Nucleus accumbens (tissue), 56 donors: Measurements from ENCODE around the gene COL24A1.
"Not testable (repeated sequence)": the region's sequence is repeated elsewhere in the genome, so short reads cannot be mapped to it uniquely, and the experiment has no call there.

Experiments
- DNase-seq, 56 donors: peaks; one replicate each; lab custom pipeline; 2025; lab: John Stamatoyannopoulos, UW

The COL24A1 gene

DNA sequence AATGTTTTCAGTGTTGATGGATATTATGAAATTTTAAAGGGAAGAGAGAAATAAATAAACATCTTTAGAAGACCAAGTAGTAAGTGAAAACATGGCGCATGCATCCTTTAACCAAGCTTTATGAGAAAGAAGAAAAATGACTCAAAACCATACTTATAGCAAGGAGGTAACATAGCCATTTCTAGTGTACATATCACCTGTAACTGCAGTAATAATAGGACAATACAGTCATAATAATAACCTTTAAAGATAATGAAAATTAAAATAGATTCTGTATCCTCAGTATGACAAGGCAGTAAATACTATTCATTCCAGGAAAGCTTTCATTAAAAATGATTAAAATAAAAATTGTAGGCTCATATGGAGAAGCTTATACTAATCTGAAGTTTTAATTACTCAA lies 141.2 kb downstream of the COL24A1 start:
- DNase-seq, result no peak

DNA sequence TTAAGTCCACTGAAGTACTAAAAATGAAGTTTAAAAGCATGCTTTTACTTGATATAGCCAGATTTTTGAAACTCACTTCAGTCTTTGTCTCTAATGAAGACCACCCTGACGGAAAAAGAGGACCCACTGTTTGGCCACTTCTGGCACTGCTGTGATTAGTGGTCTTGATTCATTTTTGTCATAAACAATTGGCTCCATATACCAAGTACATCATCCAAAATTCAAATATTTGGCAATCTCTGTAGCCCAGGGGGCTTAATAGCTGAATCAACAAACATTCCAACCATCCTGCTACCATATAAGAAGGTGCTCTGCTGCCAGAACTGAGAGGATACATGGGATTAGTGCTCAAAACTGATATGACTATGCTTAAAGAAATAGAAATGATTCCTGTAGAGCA lies 156.0 kb downstream of the COL24A1 start:
- no peak for DNase-seq

DNA sequence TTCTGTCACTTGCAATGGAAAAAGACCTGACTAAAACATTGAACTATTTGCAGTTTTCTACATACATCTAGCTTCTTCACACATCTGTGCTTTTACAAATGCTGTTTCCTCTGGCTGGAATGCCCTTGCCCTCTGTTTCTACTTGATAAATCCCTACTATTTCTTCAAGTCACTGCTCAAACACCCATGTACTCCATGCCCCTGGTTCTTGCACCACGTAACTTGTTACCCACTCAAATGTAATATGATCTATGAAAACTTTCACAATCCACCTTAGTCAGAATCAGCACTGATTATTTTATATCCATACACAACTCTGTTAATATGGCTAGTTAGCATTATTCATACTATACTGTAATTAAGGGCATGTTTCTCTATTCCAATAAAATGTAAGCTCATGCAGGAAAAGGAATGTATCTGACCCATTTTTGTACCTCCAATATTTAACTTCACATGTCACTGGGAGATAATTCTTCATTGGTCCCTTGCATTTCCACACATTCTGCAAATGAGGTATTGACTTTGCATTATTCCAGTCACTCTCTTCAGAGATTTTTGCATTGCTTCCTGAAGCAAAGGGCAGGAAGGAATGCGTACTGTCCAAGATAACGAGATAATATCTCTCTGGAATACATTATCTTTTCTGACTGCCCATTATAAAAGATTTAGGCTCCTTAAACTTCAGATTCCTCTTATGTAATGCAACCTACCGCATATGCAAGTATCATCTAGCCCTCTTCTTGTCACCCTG lies 158.3 kb downstream of the COL24A1 start:
- no peak for DNase-seq

DNA sequence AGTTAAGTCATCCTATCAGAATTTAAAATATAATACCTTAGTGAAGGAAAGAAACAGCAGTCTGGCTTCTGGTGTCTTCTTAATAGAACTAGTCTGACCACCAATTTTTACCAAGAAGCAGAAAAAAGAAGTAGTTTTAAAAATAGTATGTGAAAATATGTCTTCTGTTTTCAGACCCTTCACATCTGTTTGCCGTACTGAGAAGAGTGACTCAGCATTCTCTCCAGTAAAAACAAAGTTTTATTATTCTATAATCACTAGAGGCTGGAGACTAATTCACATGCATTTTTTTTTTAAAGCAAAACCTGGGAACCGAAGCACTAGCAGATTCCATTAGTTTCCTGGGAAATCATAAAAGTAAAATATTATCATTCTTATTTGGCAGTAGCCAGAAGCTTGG lies 163.8 kb downstream of the COL24A1 start:
- no peak for DNase-seq

DNA sequence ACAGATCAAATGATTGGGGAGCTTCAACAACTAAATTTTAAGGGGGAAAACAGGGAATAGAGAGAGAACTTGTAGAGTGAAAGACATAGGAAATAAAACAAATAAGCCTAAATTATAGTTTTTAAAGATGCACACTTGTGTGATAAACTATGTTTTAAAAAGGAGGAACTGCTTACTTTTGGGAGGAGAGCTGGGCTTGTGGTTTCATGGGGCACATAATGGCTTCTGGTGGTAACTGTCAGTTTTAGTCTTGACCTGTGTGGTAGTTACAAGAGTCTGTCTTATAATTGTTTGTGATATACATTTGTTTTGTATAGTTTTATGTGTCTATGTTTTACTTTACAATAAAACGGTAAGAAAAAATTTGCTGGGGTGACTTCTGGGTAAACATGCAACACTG lies 165.3 kb downstream of the COL24A1 start:
- no peak for DNase-seq

DNA sequence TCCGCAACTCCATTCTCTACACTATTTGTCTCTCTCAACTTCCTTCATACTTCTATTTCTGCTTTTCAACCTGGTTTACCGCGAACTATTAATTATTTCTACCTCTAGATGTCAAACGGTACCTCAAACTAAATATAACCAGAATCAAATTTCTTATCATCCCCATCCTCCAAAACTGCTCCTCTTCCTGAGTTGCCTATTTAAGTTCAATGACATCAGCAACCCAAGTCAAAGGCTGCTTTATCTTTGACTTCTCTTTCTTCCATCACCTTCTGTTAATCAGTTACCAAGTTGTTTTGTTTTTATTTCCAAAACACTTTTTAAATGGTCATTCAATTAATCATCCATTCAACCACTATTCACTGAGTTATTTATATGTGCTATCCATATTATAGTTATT lies 171.9 kb downstream of the COL24A1 start:
- no peak for DNase-seq

DNA sequence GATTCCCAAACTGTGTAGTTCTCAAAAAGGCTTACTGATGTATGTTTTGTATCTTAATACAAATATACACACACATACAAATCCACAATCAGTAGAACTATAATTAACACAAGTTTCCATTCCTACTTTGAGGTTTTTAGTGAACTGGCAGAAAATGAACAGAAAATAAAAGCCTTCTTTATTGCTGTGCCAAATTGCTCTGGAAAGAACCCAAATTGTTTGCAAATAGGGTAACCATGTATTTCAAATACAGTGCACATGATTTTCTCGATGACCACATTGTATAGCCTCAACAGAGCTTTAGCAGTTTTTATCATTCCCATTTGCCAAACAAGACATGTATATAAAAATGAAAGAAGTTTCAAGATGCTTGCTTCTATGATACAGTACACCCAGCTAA lies 173.3 kb downstream of the COL24A1 start:
- no peak for DNase-seq

DNA sequence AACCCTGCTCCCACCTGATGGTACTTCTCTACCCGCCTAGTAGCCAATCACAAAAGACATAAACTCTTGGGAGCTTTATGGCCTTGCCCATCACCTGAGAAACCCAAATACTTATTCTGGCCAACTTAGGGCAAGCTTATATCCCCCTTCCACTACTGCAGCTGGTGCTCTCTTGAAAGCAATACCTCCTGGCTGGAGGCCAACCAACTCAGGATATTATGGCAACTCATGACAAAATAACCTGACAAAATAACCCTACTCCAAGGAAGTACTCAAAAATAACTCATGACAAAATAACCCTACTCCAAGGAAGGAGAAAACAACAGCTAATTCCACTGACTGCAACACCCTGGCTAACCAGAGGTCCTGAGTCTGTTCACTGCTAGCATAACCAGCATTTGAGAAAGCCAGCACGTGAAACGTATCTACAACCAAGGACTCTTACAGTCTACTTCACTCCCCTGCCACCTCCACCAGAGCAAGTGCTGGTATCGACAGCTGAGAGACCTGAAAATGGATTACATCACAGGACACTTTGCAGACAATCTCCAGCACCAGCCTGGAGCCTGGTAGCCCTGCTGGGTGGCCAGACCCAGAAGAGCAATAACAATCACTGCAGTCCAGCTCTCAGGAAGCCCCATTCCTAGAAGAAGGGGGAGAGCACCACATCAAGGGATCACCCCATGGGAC lies 179.9 kb downstream of the COL24A1 start:
- no peak for DNase-seq

DNA sequence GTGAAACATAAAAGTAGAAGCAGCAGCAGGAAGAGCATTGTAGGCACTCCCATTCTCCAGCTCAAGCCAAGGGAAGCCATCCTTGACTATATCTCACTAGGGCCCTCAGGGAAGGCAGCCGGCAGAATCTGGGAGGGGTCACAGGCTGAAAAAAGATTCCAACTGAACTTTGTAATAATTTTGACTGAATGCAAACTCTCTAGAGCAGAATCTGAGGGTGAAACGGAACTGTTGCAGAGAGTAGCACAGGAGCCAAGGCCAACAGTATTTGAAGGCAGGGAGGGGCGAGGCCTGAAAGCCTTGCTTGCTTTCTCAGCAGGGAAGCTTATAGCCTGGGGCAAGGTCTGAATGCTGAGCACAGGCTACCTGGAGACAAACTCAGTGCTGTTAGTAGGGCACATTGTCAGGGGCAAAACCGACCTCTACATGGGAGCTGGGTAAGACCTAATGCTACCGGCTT lies 180.6 kb downstream of the COL24A1 start:
- DNase-seq, result no peak

DNA sequence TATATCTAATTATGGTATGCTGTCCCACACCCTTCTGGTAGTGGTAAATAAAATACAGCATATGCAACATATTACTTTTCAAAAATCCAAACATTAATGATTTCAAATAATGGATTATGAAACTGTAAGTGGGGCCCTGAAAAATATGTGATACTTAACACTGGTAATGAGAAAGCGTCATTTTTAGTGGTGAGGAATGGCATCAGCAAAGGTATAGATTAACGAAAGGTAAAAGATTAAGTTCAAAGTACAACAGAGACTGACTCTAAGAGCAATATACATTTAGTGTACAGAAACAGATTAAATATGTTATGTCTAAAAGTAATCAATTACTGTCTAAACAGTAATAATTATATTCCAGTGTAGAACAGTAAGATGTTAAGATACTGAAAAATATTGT lies 194.1 kb downstream of the COL24A1 start:
- DNase-seq, result no peak

DNA sequence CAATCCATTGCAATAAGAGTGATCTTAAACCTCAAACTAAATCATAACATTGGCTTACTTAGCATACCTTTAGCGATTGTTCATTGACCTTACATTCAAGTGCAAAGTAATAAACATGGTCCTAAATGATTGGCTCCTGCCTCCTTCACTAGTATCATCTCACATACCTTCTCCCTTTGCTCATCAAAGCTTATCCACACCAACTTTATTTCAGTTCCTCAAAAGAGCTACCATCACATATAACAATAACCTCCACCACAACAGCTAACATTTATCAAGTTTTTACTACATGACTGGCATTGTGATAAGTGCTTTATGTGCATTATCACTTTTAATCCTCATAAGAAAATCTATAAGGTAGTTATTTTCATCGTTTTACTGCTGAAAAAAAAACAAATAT lies 198.8 kb downstream of the COL24A1 start:
- DNase-seq, result no peak

DNA sequence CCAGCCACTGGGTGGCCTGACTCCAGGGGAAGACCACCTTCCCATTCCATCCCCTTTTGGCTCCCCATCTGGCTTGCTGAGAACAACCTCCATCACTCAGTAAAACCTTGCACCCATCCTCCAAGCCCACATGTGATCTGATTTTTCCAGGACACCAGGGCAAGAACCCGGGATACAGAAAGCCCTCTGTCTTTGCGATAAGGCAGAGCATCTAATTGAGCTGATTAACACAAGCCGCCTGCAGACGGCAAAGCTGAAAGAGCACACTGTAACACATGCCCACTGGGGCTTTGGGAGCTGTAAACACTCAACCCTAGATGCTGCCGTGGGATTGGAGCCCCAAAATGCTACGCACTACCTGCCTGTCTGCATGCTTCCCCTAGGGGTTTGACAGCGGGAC lies 201.4 kb downstream of the COL24A1 start:
- not testable (repeated sequence) for DNase-seq

DNA sequence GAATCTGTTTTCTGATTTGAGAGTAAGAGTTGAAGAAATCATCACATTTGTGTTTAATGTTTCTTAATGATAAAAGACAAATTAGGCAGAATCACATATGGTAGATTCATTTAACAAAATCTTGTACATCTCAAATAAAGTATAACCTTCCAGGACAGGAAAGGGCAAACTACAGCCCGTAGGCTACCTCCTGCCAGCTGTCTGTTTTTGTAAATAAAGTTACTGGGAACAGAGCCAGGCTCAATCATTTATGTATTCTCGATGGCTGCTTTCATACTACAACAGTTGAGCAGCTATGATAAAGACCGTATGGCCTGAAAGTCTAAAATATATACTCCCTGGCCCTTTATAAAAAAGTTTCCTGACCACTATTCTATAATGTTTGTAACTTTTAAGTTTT lies 204.1 kb downstream of the COL24A1 start:
- no peak for DNase-seq

DNA sequence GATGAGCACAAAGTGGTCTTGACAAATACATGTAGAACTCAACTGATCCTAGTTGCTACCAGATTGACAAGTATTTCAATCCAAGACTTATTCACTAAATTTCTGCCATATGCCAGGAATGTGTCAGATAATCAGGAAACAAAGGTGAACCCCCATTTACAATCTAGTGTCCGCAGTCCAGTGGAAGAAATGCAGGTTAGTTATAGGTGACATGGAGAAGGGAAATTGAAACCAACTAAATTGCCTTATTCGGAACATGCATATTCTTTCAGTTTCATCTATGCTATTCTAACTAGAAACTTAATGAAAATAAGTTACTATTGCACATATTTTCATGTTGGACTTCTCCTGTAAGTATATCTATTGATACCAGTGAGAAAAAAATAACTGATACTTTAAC lies 209.4 kb downstream of the COL24A1 start:
- DNase-seq, result no peak

DNA sequence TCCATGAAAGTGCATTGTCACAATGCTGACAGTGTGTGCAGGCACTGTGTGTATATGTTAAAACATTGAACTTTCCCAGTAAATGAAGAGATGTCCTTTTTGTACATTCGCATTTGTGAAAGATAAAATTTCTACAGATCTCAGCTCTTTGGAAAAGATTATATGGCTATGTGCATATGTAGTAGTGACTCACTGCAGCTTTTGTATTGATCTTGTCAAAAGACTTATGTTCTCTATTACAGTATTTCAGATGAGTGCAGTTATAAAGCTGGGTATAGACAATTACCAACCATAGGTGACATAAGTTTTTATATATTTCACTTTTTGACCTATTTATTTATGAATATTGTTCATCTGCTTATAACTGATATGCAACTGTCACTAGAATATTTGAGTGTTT lies 212.6 kb downstream of the COL24A1 start:
- DNase-seq, result no peak

DNA sequence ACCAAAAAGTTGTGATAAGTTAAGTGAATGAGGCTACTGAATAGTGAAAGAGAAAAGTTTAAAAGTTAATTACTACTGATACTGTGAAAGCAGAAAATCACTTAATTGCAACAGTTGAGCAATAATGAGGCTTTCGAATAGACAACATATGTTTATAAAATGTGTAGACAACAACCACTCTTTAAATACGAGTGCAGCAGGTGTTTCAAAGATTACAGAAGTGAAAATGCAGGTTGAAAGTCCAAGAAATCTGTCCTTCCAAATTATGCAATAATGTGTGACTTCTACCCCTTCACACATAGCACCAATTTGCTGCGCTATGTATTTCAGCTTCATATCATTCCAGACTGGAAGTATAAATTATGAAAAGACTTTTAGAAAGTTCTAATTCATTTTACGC lies 213.0 kb downstream of the COL24A1 start:
- DNase-seq, result no peak

DNA sequence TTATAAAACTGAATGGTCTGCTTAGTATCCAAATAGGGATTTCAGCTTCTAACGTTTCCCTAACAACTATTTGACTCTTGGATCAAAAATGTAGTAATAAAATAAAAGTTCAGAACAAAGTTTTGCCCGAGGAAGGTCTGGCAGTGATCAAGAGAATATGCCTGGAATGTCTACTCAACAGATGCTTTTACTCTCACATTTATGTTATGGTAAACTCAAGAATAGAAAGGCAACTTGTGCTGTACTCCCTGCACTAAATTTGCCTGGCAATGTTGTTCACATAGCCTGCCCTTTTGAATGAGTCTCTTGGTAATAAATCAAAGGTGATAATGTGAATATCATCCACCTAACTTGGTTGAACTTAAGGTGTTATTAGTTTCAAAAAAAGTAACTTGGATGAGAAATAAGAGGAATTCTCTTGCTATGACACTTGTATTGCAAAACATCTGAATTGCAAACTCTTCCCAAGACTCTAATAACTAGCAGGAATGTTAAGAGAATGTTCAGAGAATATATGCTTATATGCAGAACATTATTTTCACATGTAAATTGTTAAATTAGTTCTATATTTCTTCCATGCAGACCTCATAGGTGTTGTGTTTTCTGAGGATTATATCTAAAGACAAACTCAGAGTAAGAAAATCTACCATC lies 215.8 kb downstream of the COL24A1 start:
- no peak for DNase-seq

DNA sequence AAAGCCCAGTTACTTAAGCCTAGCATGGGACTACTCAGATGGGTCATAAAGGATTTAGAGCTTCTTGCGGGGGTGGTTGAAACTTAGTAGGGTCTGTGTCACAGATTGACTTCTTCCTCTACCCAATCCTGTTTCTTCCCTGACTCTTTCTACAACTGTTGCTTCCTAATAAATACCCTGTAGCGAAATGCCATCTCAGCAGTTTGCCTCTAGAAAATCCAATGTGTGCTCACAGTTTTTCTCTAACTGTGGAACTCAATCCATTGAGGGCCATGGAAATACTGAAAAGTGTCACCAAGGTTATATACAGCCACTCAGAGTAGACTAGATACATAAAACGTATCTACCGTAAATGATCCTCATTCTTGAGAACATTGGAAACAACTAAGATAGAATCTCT lies 217.7 kb downstream of the COL24A1 start:
- no peak for DNase-seq

DNA sequence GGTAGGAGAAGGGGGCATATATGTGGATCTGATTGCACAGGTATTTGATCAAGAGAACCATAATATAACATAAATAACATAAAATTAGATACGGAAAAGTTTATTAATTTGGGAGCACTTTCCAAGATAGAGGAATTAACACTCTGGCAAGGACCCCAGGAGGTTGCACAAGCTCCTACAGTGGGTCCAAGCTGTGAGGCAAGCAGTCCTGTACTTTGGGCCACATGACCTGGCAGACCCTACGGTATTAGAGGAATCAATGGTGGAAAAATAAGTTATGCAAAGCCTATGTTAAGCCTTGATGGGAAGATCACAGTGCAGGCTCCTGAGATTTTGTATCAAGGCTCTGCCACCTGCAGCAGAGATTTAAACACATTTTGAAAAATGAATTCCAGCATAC lies 220.1 kb downstream of the COL24A1 start:
- no peak for DNase-seq

DNA sequence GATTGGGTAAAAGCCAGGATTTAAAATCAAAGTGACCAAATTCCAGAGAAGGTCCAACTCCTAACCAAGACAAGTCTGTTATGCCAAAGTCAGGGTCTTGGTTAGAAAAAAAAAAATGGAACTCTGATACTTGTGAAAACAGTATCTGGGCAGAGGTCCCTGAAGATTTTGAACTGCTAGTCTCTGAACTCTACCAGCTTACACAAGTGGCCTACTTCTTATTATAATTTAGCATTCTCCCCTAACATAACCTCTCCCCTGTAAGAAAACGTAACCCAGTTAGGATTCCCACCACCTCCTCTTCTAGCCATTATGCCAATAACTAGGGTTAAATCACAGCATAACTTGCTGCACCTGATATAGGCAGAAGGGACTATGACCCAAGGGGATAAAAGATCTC lies 220.5 kb downstream of the COL24A1 start:
- DNase-seq, result no peak

DNA sequence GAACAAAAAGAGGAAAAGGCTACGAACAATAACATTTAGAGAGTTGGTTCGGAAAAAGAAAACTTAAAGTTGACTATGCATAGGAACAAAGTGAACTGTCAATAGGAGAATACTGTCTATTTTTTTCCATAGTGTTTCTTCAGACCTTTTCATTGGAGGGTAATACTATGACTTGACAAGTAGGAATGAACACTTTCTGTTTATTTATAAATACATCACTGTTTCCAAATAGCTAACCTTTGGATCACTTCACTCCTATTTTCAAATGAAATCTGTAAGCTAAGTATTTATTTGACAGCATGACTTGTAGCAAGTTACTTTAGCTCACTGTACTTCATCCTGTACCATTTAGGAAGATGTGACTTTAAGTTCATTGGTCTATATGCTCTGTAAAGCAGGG lies 221.3 kb downstream of the COL24A1 start:
- no peak for DNase-seq

DNA sequence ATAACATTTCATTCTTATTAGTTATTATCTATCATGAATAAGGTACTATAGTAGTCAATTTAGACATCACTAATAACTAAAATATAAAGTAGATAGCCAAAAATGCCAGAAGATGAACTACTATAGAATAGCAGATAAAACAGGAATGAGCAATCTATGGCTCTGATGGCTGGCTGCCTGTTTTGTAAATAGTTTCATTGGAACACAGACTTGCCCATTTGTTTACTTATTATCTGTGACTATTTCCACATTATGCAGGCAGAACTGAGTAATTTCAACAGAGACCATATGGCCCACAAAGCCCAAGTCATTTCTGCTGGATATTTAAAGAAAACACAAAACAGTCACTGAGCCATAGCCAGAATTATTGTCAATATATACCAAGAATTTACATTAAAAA lies 222.1 kb downstream of the COL24A1 start:
- DNase-seq, result no peak
